ENCODE results near the gene LRCH2.

Gene LRCH2

GRCh38 chrX:115138040-115138439 lies 95.9 kb downstream of the LRCH2 start:
- TF ChIP-seq, protein P1, sequence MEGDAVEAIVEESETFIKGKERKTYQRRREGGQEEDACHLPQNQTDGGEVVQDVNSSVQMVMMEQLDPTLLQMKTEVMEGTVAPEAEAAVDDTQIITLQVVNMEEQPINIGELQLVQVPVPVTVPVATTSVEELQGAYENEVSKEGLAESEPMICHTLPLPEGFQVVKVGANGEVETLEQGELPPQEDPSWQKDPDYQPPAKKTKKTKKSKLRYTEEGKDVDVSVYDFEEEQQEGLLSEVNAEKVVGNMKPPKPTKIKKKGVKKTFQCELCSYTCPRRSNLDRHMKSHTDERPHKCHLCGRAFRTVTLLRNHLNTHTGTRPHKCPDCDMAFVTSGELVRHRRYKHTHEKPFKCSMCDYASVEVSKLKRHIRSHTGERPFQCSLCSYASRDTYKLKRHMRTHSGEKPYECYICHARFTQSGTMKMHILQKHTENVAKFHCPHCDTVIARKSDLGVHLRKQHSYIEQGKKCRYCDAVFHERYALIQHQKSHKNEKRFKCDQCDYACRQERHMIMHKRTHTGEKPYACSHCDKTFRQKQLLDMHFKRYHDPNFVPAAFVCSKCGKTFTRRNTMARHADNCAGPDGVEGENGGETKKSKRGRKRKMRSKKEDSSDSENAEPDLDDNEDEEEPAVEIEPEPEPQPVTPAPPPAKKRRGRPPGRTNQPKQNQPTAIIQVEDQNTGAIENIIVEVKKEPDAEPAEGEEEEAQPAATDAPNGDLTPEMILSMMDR (IDR thresholded peaks at IDR 0.05; ENCODE audit: borderline replicate concordance, insufficient read depth, low read depth, low read length) = no peak
- H3K4me3 ChIP-seq (ENCODE audit: low read depth, low read length) = no peak overlapping the region

GRCh38 chrX:115134382-115134781 lies 99.5 kb downstream of the LRCH2 start:
- no peak overlapping the region for H3K4me3 ChIP-seq (ENCODE audit: low read depth, low read length)
- TF ChIP-seq, protein P1 (IDR thresholded peaks at IDR 0.05; ENCODE audit: borderline replicate concordance, insufficient read depth, low read depth, low read length) = no peak

DNA sequence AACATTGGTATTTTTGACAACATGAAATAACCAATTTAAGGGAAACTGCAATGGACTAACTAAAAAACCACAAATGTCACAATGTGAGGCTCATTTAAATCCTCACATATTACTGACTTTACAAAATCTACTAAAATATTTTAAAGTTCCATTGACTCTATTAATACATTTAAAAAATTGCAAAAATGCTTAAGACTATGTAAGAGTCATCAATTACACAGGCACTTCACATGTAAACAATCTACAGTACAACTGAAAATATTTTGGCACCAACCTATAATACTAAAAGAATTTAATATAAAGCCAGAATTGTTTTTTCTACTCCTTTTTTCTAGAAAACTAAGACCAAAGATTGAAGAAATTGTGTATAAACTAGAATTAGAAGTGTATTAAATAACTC lies 121.5 kb downstream of the LRCH2 start:
- TF ChIP-seq, protein P1 (IDR thresholded peaks at IDR 0.05; ENCODE audit: borderline replicate concordance, insufficient read depth, low read depth, low read length) = no peak
- no peak overlapping the region for H3K4me3 ChIP-seq (ENCODE audit: low read depth, low read length)

GRCh38 chrX:115098897-115099296 lies 135.0 kb downstream of the LRCH2 start:
- TF ChIP-seq, protein P1 (IDR thresholded peaks at IDR 0.05; ENCODE audit: borderline replicate concordance, insufficient read depth, low read depth, low read length) = no peak
- H3K4me3 ChIP-seq (ENCODE audit: low read depth, low read length) = no peak overlapping the region

DNA sequence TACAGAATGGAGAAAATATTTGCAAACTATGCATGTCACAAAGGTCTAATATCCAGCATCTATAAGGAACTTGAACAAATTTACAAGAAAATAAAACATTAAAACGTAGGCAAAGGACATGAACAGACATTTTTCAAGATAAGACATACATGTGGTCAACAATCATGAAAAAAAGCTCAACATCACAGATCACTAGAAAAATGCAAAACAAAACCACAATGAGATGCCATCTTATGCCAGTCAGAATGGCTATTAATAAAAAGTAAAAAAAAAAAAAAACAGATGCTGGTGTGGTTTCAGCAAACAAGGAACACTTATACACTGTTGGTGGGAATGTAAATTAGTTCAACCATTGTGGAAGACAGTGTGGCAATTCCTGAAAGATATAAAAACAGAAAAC lies 140.7 kb downstream of the LRCH2 start:
- TF ChIP-seq, protein P1 (IDR thresholded peaks at IDR 0.05; ENCODE audit: borderline replicate concordance, insufficient read depth, low read depth, low read length) = no peak
- no peak overlapping the region for H3K4me3 ChIP-seq (ENCODE audit: low read depth, low read length)

DNA sequence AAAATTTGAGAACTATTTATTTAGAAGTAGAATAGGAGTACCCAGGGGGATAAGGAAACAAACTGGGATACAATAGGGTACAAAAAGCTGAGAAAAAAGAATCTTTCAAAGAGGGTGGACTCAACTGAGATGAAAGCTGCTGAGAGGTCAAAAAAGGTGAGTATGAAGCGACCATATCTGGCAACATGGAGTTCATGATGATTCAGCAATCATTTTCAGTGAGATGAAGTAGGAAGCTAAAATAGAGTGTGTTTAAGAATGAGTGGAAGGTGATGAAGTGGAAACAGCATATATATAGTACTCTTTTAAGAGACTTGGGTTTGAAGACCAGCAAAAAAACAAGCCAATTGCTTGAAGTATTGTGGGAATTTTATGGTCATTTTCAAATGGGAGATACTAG lies 144.5 kb downstream of the LRCH2 start:
- TF ChIP-seq, protein P1 (IDR thresholded peaks at IDR 0.05; ENCODE audit: borderline replicate concordance, insufficient read depth, low read depth, low read length) = no peak
- H3K4me3 ChIP-seq (ENCODE audit: low read depth, low read length) = no peak overlapping the region

DNA sequence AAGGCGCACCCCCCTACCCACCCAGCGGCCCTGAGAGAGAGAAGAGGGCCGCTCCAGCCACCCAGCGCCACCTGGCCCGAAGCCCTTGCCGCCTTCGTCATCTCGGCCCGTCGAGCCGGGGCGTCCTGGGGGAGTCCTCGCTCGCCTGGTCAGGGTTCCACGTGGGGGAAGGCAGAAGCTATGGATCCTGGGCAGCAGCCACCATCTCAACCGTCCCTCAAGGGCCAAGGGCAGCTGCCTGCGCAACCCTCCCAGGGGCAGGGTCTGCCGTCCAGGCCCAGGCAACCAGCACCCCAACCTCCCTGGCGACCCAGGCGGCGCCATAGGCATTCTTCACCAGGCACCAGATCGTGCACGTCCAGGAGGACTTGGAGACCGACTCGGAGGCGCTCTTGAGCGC lies 165.0 kb downstream of the LRCH2 start:
- H3K4me3 ChIP-seq (ENCODE audit: low read depth, low read length) = no peak overlapping the region
- TF ChIP-seq, protein P1 (IDR thresholded peaks at IDR 0.05; ENCODE audit: borderline replicate concordance, insufficient read depth, low read depth, low read length) = no peak
